ENCODE measurements around the gene UBXN10. TPM values are rescaled to one million over a fixed set of nuclear protein-coding genes. Genes with fewer than 3 reads are reported as not detected.

UBXN10 gene
- total and polyA plus RNA-seq, 2 experiments from 2014 or later: 1.3 to 1.8 TPM

- H3K27me3 ChIP-seq: no peaks in the 10 kb centered on the region
- no peak overlapping the region for H3K27ac ChIP-seq
- no peaks in the 10 kb centered on the region for H3K9me3 ChIP-seq (ENCODE audit: low read depth)
- DNase-seq (ENCODE audit: low read depth in 1 of 2, low spot score in 1 of 2): no peak
- H3K36me3 ChIP-seq: no peaks in the 10 kb centered on the region
- no peak for TF ChIP-seq CTCF (IDR thresholded peaks at IDR 0.05; ENCODE audit: low read depth, low read length)
- no peaks in the 10 kb centered on the region for H3K4me1 ChIP-seq (ENCODE audit: low read depth)
- H3K4me3 ChIP-seq: no peak overlapping the region
Observed at GRCh38 chr1:20154301-20154831, 31.5 kb upstream of the UBXN10 start.

GRCh38 chr1:20158358-20159070, 27.4 kb upstream of the UBXN10 start:
- Histone ChIP-seq H3K9me3 (ENCODE audit: low read depth) (no peaks in the 10 kb centered on the region), H3K36me3 (no peaks in the 10 kb centered on the region), H3K4me1 (ENCODE audit: low read depth) (no peaks in the 10 kb centered on the region), H3K4me3 (no peak overlapping the region), H3K27me3 (no peaks in the 10 kb centered on the region), H3K27ac (no peak overlapping the region)
- no peak for TF ChIP-seq CTCF (IDR thresholded peaks at IDR 0.05; ENCODE audit: low read depth, low read length)
- DNase-seq (ENCODE audit: low read depth in 1 of 2, low spot score in 1 of 2): no peak

- no peaks in the 10 kb centered on the region for H3K9me3 ChIP-seq (ENCODE audit: low read depth)
- no peak overlapping the region for H3K27ac ChIP-seq
- H3K27me3 ChIP-seq: no peaks in the 10 kb centered on the region
- H3K36me3 ChIP-seq: no peaks in the 10 kb centered on the region
- H3K4me1 ChIP-seq (ENCODE audit: low read depth): no peaks in the 10 kb centered on the region
- no peak for TF ChIP-seq CTCF (IDR thresholded peaks at IDR 0.05; ENCODE audit: low read depth, low read length)
- DNase-seq (ENCODE audit: low read depth in 1 of 2, low spot score in 1 of 2): peak in 1 of 2 donors; percentile 14
- no peak overlapping the region for H3K4me3 ChIP-seq
Observed at GRCh38 chr1:20160034-20160433, 25.9 kb upstream of the UBXN10 start.

GRCh38 chr1:20164694-20165202, 21.1 kb upstream of the UBXN10 start:
- H3K36me3 ChIP-seq: no peaks in the 10 kb centered on the region
- H3K27ac ChIP-seq: no peak overlapping the region
- H3K9me3 ChIP-seq (ENCODE audit: low read depth): no peaks in the 10 kb centered on the region
- peak; percentile 12 to 80 for DNase-seq (ENCODE audit: low read depth in 1 of 2, low spot score in 1 of 2)
- H3K27me3 ChIP-seq: no peaks in the 10 kb centered on the region
- no peak overlapping the region for H3K4me3 ChIP-seq
- TF ChIP-seq CTCF (IDR thresholded peaks at IDR 0.05; ENCODE audit: low read depth, low read length): peak; percentile 50
- H3K4me1 ChIP-seq (ENCODE audit: low read depth): no peaks in the 10 kb centered on the region

- H3K9me3 ChIP-seq (ENCODE audit: low read depth): no peaks in the 10 kb centered on the region
- H3K4me1 ChIP-seq (ENCODE audit: low read depth): no peaks in the 10 kb centered on the region
- no peaks in the 10 kb centered on the region for H3K36me3 ChIP-seq
- H3K27me3 ChIP-seq: no peaks in the 10 kb centered on the region
- peak in 1 of 2 donors; percentile 35 for DNase-seq (ENCODE audit: low read depth in 1 of 2, low spot score in 1 of 2)
- H3K27ac ChIP-seq: no peak overlapping the region
- H3K4me3 ChIP-seq: no peak overlapping the region
- TF ChIP-seq CTCF (IDR thresholded peaks at IDR 0.05; ENCODE audit: low read depth, low read length): peak; percentile 55
Observed at GRCh38 chr1:20165522-20165951, 20.4 kb upstream of the UBXN10 start.

Data from cardiac muscle cell (in vitro differentiated cells and primary cell).